MM.1S (cell line): ENCODE results near the gene ANKK1.

Source experiments
- CTCF ChIP-seq: fragments of 300-600 bp; sonication (generic); IDR thresholded peaks from 2 replicates; pipeline ENCODE4 v1.5.1; 2016; ENCODE audit warnings: antibody characterized with exemption, low read length, mixed read lengths
- EZH2 ChIP-seq: fragments of 300-600 bp; sonication (generic); optimal IDR thresholded peaks from 2 replicates; pipeline ENCODE3; 2017; ENCODE audit warnings: low read depth, mild to moderate bottlenecking, antibody characterized with exemption, low read length, mixed read lengths
- EZH2phosphoT487 ChIP-seq: fragments of 300-600 bp; sonication (generic); IDR thresholded peaks from 2 replicates; pipeline ENCODE4 v1.6.1; 2018; ENCODE audit warnings: antibody characterized with exemption, low read length

- TF ChIP-seq CTCF = no peak
- TF ChIP-seq EZH2 = no peak
- TF ChIP-seq EZH2phosphoT487 = no peak
These were observed 58.5 kb downstream of the ANKK1 start for GRCh38 chr11:113446112-113446511.
